Umbilical cord (tissue), 2 donors: ENCODE results near the gene RDM1. TPM values are rescaled to one million over a fixed set of nuclear protein-coding genes. Genes with fewer than 3 reads are reported as not detected.
"Not testable (repeated sequence)": the region's sequence is repeated elsewhere in the genome, so short reads cannot be mapped to it uniquely, and the experiment has no call there.

Experiments used
- DNase-seq: peaks from one replicate; pipeline ENCODE4 v3.0.0-alpha.2; 2015; ENCODE audit warnings: low spot score
- total RNA-seq: library from RNA; depleted of rRNA; stranded (reverse); fragments of >200 nt; gene quantifications from one replicate; pipeline ENCODE4 v1.2.3, GENCODE V29; 2014; ENCODE audit warnings: low replicate concordance; ENCODE audit not compliant: insufficient read depth

The RDM1 gene
- total RNA-seq: not detected

- peak; percentile 87 for DNase-seq
Measured at GRCh38 chr17:35930211-35931065, at the start of gene RDM1. TSS of gene RDM1 (minus strand) at chr17:35930773. CDS start at chr17:35930727, 46 bp downstream.

- no peak for DNase-seq
Measured at GRCh38 chr17:35978346-35978745, 47.8 kb upstream of the RDM1 start.

- DNase-seq: no peak
Measured at GRCh38 chr17:35977509-35977908, 46.9 kb upstream of the RDM1 start.

- no peak for DNase-seq
Measured at GRCh38 chr17:35973333-35974260, 43.0 kb upstream of the RDM1 start.

- DNase-seq: no peak
Measured at GRCh38 chr17:35972945-35973332, 42.4 kb upstream of the RDM1 start.

GRCh38 chr17:35972535-35972934 is 42.0 kb upstream of the RDM1 start:
- DNase-seq: no peak

GRCh38 chr17:35972066-35972465 is 41.5 kb upstream of the RDM1 start:
- DNase-seq: no peak

GRCh38 chr17:35969558-35970380 is 39.2 kb upstream of the RDM1 start:
- DNase-seq: peak; percentile 87

GRCh38 chr17:35968520-35969054 is 38.0 kb upstream of the RDM1 start:
- DNase-seq: no peak

- DNase-seq: no peak
Measured at GRCh38 chr17:35965272-35965671, 34.7 kb upstream of the RDM1 start.

GRCh38 chr17:35963663-35964062 is 33.1 kb upstream of the RDM1 start:
- no peak for DNase-seq

- DNase-seq: no peak
Measured at GRCh38 chr17:35953720-35954119, 23.1 kb upstream of the RDM1 start.

GRCh38 chr17:35949401-35949800 is 18.8 kb upstream of the RDM1 start:
- no peak for DNase-seq

GRCh38 chr17:35948092-35948491 is 17.5 kb upstream of the RDM1 start:
- DNase-seq: no peak

- DNase-seq: peak; percentile 57
Measured at GRCh38 chr17:35947156-35947585, 16.6 kb upstream of the RDM1 start.

- no peak for DNase-seq
Measured at GRCh38 chr17:35944151-35944550, 13.6 kb upstream of the RDM1 start.

- no peak for DNase-seq
Measured at GRCh38 chr17:35943537-35943936, 13.0 kb upstream of the RDM1 start, which contains the start of gene LYZL6. TSS of gene LYZL6 (minus strand) at chr17:35943713. CDS start at chr17:35939356, 4,357 bp downstream.

- peak; percentile 27 for DNase-seq
Measured at GRCh38 chr17:35942588-35943186, 12.1 kb upstream of the RDM1 start.

GRCh38 chr17:35938492-35938891 is 7.9 kb upstream of the RDM1 start:
- DNase-seq: not testable (repeated sequence)

- DNase-seq: no peak
Measured at GRCh38 chr17:35936063-35936462, 5.5 kb upstream of the RDM1 start.

- DNase-seq: peak; percentile 26
Measured at GRCh38 chr17:35934760-35935159, 4.2 kb upstream of the RDM1 start.
